AG08395 (cell line): Measurements from ENCODE around the gene ANKRD16.
"Not testable (repeated sequence)": the region's sequence is repeated elsewhere in the genome, so short reads cannot be mapped to it uniquely, and the experiment has no call there.

Experiments used
- DNase-seq: peaks from one replicate; pipeline ENCODE4 v3.0.0; 2012; ENCODE audit warnings: mixed read lengths, low spot score

ANKRD16 gene

GRCh38 chr10:5876181-5876768, 13.4 kb downstream of the ANKRD16 start:
- peak; percentile 83 for DNase-seq

DNA sequence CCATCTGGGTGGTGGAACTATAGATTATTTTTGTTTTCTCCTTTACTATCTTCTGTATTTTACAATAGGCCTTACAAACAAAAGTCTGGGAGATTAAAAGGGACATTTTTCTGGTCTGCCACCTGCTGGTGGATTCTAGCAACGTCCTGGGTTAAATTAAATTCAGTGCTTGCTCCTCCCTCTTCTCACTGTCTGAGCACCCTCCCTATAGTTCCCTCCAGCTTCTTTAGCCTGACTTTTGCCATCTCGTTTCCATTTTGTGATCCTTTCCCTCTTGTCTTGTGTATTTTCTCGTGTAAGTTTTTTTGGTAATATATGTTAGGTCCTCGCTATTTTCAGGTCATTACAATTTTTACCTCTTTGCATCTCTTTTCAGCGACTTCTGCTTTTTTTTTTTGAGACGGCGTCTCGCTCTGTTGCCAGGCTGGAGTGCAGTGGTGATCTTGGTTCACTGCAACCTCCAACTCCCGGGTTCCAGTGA, 16.1 kb downstream of the ANKRD16 start:
- peak; percentile 86 for DNase-seq

GRCh38 chr10:5871596-5871995, 18.1 kb downstream of the ANKRD16 start:
- DNase-seq, result no peak

- DNase-seq, result no peak
These were observed 20.5 kb downstream of the ANKRD16 start for GRCh38 chr10:5869156-5869555.

- not testable (repeated sequence) for DNase-seq
These were observed 21.3 kb downstream of the ANKRD16 start for GRCh38 chr10:5868383-5868782.

DNA sequence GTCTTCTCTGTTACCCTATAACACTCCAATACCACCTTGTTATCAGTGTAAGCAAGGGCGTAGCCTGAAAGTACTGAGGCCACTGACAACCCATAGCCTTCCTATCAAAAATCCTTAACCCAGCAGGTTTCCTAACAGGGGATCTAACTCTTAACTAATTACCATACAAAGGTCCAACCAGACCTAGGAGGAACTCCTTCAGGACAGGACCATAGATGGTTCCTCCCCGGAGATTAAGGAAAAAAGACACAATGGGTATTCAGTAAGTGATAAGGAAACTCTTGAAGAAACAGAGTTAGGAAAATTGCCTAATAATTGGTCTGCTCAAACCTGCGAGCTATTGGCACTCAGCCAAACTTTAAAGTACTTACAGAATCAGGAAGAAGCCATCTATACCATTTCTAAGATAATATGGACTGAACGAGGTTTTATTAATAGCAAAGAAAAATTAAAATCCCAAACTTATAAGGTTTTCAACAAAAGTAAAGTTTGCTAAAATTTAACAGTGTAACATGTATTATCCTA, 22.5 kb downstream of the ANKRD16 start:
- DNase-seq, result not testable (repeated sequence)

DNA sequence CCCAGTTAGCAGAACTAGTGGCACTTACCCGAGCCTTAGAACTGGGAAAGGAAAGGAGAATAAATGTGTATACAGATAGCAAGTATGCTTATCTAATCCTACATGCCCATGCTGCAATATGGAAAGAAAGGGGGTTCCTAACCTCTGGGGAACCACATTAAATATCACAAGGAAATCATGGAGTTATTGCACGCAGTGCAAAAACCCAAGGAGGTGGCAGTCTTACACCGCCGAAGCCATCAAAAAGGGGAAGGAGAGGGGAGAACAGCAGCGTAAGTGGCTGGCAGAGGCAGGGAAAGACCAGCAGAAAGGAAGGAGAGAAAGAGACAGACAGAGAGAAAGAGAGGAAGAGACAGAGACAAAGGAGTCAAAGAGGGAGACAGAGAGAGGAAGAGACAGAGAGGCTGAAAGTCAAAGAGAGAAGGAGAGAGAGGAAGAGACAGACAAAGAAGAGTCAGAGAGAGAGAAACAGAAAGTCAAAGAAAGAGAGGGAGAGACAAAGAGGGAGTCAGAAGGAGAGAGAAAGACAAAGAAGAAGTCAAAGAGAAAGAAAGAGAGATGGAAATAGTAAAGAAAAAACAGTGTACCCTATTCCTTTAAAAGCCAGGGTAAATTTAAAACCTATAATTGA, 23.1 kb downstream of the ANKRD16 start:
- not testable (repeated sequence) for DNase-seq

DNA sequence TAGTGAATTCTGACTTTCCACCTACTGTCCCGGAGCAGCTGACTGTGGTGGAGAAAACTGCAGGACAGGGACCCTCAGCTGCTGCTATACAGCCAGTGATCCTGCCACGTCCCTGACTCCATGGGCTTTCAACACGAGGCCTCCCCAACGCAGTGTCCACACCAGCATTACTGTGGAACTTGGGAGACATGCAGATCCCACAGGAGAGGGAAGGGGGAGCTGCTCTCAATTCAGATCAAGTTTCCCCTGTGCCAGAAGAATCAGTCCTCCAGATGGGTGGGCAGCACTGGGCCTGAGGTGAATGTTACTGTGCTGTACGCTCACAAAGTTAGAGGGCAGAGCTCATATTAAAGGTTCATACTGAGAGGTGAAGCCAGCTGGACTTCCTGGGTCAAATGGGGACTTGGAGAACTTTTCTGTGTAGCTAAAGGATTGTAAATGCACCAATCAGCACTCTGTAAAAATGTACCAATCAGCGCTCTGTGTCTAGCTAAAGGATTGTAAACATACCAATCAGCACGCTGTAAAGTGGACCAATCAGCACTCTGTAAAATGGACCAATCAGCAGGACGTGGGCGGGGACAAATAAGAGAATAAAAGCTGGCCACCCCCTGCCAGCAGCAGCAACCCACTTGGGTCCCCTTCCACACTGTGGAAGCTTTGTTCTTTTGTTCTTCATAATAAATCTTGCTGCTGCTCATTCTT, 26.6 kb downstream of the ANKRD16 start:
- not testable (repeated sequence) for DNase-seq

DNA sequence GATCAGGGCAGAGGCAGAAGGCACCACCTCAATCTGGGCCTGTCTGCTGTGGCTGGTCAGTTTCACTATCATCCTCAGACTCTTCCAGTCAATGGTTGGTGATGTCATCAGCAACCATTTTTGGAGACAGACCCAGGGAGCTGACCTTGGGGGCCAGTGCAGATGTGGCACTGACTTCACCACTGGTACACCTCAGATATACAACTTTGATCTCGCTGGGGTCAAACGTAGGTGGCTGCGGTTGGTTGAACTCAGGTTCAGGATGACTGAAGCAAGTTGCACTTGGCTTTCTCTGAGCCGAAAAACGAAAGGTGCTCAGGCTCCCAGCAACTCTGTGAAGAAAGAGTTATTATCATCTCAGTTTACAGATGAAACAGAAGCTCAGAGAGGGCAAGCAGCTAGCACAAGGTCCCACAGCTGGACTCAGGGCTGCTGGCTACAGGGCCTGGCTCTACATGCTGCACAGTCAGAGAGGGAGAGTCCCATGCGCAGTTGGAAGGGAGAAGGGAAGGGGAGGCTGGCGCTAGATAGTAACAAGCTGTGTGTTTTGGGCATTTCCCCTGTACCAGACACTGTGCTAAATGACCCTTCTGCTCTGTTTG, 27.2 kb downstream of the ANKRD16 start:
- no peak for DNase-seq

GRCh38 chr10:5860066-5860465, 29.6 kb downstream of the ANKRD16 start:
- DNase-seq, result no peak

- DNase-seq, result no peak
These were observed 30.9 kb downstream of the ANKRD16 start for GRCh38 chr10:5858811-5859210.

DNA sequence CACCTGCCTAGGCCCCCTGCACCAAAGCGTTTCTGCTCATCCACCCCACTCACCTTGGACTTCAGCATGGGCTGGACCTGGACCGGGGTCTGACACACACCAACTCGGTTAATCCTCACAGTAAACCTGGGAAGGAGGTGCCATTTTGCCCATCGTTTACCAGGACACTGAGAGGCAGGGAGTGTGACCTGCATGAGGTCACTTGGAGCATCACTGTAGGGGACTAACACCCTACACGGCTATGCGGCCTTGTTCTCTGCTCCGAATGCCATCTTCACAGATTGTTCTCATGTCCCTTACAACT, 33.0 kb downstream of the ANKRD16 start:
- DNase-seq, result no peak

DNA sequence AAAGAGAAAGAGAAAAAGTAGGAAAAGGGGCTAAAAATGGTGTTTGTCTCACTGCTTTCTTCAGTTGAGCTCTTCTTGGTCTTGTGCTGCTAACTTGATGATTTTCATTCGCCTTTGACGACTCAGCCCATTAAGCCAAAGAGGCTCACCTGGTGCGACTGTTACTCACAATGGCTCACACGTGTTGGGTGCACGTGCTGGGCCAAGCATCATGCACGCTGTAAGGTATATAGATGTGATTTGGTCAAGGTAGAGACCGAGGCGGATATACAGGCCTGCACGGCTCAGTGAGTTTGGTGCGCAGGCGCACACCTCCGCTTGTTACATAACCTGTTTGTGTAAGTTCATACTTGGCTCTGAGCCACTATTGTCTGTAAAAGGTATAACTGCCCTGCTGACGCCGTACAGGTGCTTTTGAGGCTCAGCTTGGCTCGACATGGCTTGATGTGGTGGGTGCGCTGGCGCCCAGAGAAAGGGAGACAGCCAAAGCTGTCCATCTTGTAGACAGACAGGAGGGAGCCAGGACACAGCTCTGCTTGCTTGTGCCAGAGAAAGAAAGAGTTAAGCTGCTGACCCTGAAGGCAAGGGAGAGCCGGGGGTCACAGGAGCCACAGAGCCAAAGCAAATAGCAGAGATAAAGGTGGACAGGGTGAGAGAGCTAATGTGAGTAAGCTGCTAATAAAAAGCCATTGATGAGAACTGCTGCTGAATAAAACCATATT, 33.6 kb downstream of the ANKRD16 start:
- no peak for DNase-seq

GRCh38 chr10:5854131-5854475, 35.6 kb downstream of the ANKRD16 start:
- DNase-seq, result no peak

DNA sequence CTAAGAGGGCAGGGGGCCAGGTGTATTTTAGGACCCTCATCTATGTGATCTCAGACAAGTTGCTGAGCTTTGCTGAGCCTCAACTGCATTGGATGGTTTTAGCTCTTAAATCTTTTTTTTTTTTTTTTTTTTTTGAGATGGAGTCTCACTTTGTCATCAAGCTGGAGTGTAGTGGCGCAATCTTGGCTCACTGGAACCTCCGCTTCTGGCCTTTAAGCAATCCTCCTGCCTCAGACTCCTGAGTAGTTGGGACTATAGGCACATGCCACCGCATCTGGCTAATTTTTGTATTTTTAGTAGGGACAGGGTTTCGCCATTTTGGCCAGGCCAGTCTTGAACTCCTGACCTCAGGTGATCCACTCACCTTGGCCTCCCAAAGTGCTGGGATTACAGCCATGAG, 43.0 kb downstream of the ANKRD16 start:
- DNase-seq, result not testable (repeated sequence)

DNA sequence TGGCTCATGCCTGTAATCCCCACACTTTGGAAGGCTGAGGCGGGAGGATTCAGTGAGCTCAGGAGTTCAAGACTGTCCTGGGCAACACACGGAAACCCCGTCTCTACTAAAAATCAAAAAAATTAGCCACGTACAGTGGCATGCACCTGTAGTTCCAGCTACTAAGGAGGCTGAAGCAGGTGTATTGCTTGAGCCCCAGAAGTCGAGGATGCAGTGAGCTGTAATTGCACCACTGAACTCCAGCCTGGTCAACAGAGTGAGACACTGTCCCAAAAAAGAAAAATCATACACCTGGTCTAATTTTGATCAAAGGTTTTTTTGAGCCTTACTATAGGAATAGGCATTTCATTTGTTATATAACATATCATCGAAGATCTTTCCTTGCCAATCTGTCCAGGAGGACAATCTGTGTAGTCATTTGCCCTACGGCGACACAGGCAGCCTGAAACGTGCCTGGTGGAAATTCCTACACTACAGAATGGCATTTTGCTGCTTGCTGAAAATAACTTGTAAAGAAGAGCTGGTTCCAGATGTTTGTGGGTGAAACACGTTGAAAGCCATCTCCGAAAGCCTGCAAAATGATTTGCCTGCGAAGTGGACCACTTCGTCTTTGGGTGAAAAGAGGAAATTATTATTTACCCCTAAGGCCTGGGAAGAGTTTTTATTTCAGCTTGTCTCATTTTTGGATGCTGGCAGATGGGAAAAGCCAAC, 45.2 kb downstream of the ANKRD16 start:
- DNase-seq, result peak; percentile 40

DNA sequence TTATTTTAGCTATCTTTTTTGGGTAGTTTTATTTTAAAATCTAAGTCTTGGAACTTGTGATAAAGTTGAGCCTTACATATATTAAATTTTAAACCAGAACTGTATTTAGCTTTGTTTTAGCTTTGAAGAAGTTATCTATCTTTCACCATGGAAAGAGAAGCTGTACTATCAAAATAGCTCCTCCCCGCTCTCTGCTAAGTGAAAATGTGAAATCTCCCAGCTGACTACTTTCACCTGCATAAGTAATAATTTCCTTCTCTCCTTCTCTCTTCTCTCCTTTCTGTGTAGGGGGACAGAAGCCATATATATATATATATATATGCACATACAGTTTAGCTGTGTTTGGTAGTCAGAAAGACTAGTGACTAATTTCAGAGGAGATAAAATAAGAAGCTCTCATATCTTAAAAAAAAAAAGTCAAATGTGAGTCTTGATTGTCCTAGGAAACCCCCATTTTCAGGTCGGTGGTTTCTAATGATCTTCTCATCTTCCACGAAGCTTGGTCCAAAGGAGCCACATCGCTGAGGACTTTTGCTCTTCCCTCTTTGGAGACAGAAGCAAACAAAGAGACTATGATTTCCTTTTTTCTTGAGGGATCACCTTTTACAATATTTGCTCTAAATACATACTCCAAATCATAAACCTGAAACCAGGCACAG, 45.9 kb downstream of the ANKRD16 start:
- DNase-seq, result no peak

DNA sequence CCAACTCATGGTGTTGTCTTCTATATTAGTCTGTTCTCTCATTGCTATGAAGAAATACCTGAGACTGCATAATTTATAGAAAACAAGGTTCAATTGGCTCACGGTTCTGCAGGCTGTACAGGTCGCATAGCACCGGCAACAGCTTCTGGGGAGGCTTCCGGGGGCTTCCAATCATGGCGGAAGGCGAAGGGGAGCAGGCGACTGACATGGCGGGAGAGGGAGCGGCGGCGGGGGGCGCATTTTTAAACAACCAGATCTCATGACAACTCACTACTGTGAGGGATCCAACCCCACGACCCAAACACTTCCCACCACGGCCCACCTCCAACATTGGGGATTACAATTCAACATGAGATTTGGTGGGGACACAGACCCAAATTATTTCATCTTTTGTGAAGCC, 47.7 kb downstream of the ANKRD16 start:
- no peak for DNase-seq

GRCh38 chr10:5840314-5841307, 49.1 kb downstream of the ANKRD16 start:
- DNase-seq, result no peak

- DNase-seq, result not testable (repeated sequence)
These were observed 53.5 kb downstream of the ANKRD16 start for GRCh38 chr10:5836181-5836580.
